Head of caudate nucleus (tissue), 42 donors: ENCODE data around the gene GRAMD4.
"Not testable (repeated sequence)": the region's sequence is repeated elsewhere in the genome, so short reads cannot be mapped to it uniquely, and the experiment has no call there.

Source experiments
- DNase-seq, 42 donors: peaks; one replicate each; pipeline versions ENCODE4 v3.0.0 to v3.0.0-alpha.2; 2020 to 2021; ENCODE audit warnings: mixed read lengths in 7 of 42
- intact Hi-C: fragments of 100-400 bp; cut with DNase I; formaldehyde crosslinking; loops from one replicate; pipeline ENCODE4 v1.15.0; 2022

Gene GRAMD4

GRCh38 chr22:46612341-46612903 is 7.8 kb upstream of the GRAMD4 start:
- intact Hi-C loops = no loop called here
- no peak for DNase-seq

GRCh38 chr22:46612904-46613605 is 7.1 kb upstream of the GRAMD4 start:
- intact Hi-C loops = no loop called here
- DNase-seq = no peak

GRCh38 chr22:46613606-46614021 is 6.6 kb upstream of the GRAMD4 start:
- no peak for DNase-seq
- intact Hi-C loops = no loop called here

GRCh38 chr22:46614025-46614931 is 5.9 kb upstream of the GRAMD4 start:
- DNase-seq = no peak
- intact Hi-C loops = no loop called here

- intact Hi-C loops = no loop called here
- DNase-seq = no peak
Observed at GRCh38 chr22:46617207-46617985, 2.8 kb upstream of the GRAMD4 start.

GRCh38 chr22:46617986-46618647 is 2.1 kb upstream of the GRAMD4 start:
- DNase-seq = no peak
- intact Hi-C loops = no loop called here

- DNase-seq = no peak
- intact Hi-C loops = no loop called here
Observed at GRCh38 chr22:46618667-46619066, 1.5 kb upstream of the GRAMD4 start.

GRCh38 chr22:46619240-46619829 is 851 bp upstream of the GRAMD4 start:
- intact Hi-C loops = no loop called here
- DNase-seq = no peak

- DNase-seq = no peak
- intact Hi-C loops = no loop called here
Observed at GRCh38 chr22:46620588-46621242, 529 bp downstream of the GRAMD4 start.

- DNase-seq, intact Hi-C loops: not testable (repeated sequence)
Observed at GRCh38 chr22:46621243-46621930, 1.2 kb downstream of the GRAMD4 start.

GRCh38 chr22:46622081-46622521 is 1.9 kb downstream of the GRAMD4 start:
- DNase-seq = peak in 41 of 42 donors; percentile 41 to 90 (median 69)
- intact Hi-C loops = no loop called here

GRCh38 chr22:46625113-46625842 is 5.1 kb downstream of the GRAMD4 start:
- DNase-seq = no peak
- intact Hi-C loops = no loop called here

GRCh38 chr22:46625843-46626349 is 5.7 kb downstream of the GRAMD4 start:
- intact Hi-C loops = no loop called here
- DNase-seq = no peak

- no peak for DNase-seq
- intact Hi-C loops = no loop called here
Observed at GRCh38 chr22:46626356-46626755, 6.2 kb downstream of the GRAMD4 start.

- intact Hi-C loops = no loop called here
- DNase-seq = no peak
Observed at GRCh38 chr22:46626911-46627805, 7.0 kb downstream of the GRAMD4 start.
